WTC11 (cell line): ENCODE measurements around the gene IFFO2. TPM values are rescaled to one million over a fixed set of nuclear protein-coding genes. Genes with fewer than 3 reads are reported as not detected.

Experiments
- ATAC-seq: fragments of 200-7000 bp; cut with Tn5 transposase; 2 replicates; pipeline ENCODE4 v1.10.0; 2021; ENCODE audit warnings: mild to moderate bottlenecking, moderate library complexity
- CTCF ChIA-PET: fragments of 300-600 bp; sonication (Branson Sonifier 250); formaldehyde crosslinking; loops from one replicate; lab custom pipeline; 2021; ENCODE audit warnings: antibody characterized with exemption; lab: Charles Lee
- POLR2A ChIA-PET: fragments of 350-600 bp; sonication (Branson Sonifier 250); formaldehyde crosslinking; loops from one replicate; lab custom pipeline; 2021; ENCODE audit warnings: antibody characterized with exemption; lab: Charles Lee
- DNase-seq: peaks from one replicate; pipeline ENCODE4 v3.0.0; 2021; ENCODE audit warnings: low spot score
- H3K27ac Mint-ChIP-seq: 2 replicates; pipeline ENCODE4 v1.8.0; 2021; ENCODE audit warnings: mixed read lengths
- H3K27me3 Mint-ChIP-seq: 2 replicates; pipeline ENCODE4 v1.8.0; 2021; ENCODE audit warnings: low read depth, mild to moderate bottlenecking, moderate library complexity, mixed read lengths
- H3K36me3 Mint-ChIP-seq: 2 replicates; pipeline ENCODE4 v1.8.0; 2021; ENCODE audit warnings: mixed read lengths
- H3K4me1 Mint-ChIP-seq: 2 replicates; pipeline ENCODE4 v1.8.0; 2022; ENCODE audit warnings: mixed read lengths
- H3K4me3 Mint-ChIP-seq: 2 replicates; pipeline ENCODE4 v1.8.0; 2021; ENCODE audit warnings: mild to moderate bottlenecking, moderate library complexity, mixed read lengths
- H3K9me3 Mint-ChIP-seq: 2 replicates; pipeline ENCODE4 v1.8.0; 2021; ENCODE audit warnings: mixed read lengths
- AFF4 ChIP-seq: sonication (generic); formaldehyde crosslinking; IDR thresholded peaks from 2 replicates; pipeline ENCODE4 v1.8.1; 2023; ENCODE audit warnings: mild to moderate bottlenecking, missing genetic modification reagents, borderline replicate concordance
- ARID4B ChIP-seq: sonication (generic); formaldehyde crosslinking; IDR thresholded peaks from 2 replicates; pipeline ENCODE4 v1.8.0; 2023; ENCODE audit warnings: missing genetic modification reagents, mild to moderate bottlenecking, borderline replicate concordance
- ATF2 ChIP-seq: sonication (generic); formaldehyde crosslinking; IDR thresholded peaks from 2 replicates; pipeline ENCODE4 v1.8.1; 2022; ENCODE audit warnings: low read depth, missing genetic modification reagents, borderline replicate concordance
- CTCF ChIP-seq: fragments of 200-600 bp; IDR thresholded peaks from 2 replicates; pipeline ENCODE4 v1.8.0; 2022; ENCODE audit warnings: antibody characterized with exemption
- GABPB1 ChIP-seq: sonication (generic); formaldehyde crosslinking; IDR thresholded peaks from 2 replicates; pipeline ENCODE4 v1.8.1; 2023; ENCODE audit warnings: mild to moderate bottlenecking, missing genetic modification reagents
- GTF2I ChIP-seq: fragments of 250-450 bp; sonication (Bioruptor Pico); conservative IDR thresholded peaks from 2 replicates; pipeline ENCODE4 v1.4.0; 2021; ENCODE audit warnings: mild to moderate bottlenecking
- MYBL2 ChIP-seq: sonication (generic); formaldehyde crosslinking; IDR thresholded peaks from 2 replicates; pipeline ENCODE4 v1.8.1; 2023; ENCODE audit warnings: mild to moderate bottlenecking, moderate library complexity, missing genetic modification reagents
- NR3C1 ChIP-seq: sonication (generic); formaldehyde crosslinking; conservative IDR thresholded peaks from 2 replicates; pipeline ENCODE4 v1.8.1; 2023; ENCODE audit warnings: low read depth, mild to moderate bottlenecking, missing genetic modification reagents
- SMAD3 ChIP-seq: sonication (generic); formaldehyde crosslinking; IDR thresholded peaks from 2 replicates; pipeline ENCODE4 v1.8.0; 2022; ENCODE audit warnings: missing genetic modification reagents, mild to moderate bottlenecking, borderline replicate concordance
- SMAD4 ChIP-seq: sonication (generic); formaldehyde crosslinking; IDR thresholded peaks from 2 replicates; pipeline ENCODE4 v1.8.0; 2022; ENCODE audit warnings: mild to moderate bottlenecking, missing genetic modification reagents
- TCF7 ChIP-seq: sonication (generic); formaldehyde crosslinking; IDR thresholded peaks from 2 replicates; pipeline ENCODE4 v1.8.0; 2022; ENCODE audit warnings: mild to moderate bottlenecking, low read depth, missing genetic modification reagents, moderate library complexity
- ZBTB21 ChIP-seq: sonication (generic); formaldehyde crosslinking; IDR thresholded peaks from 2 replicates; pipeline ENCODE4 v1.8.1; 2023; ENCODE audit warnings: mild to moderate bottlenecking, missing genetic modification reagents, borderline replicate concordance
- ZNF121 ChIP-seq: sonication (generic); formaldehyde crosslinking; IDR thresholded peaks from 2 replicates; pipeline ENCODE4 v1.8.0; 2023; ENCODE audit warnings: missing genetic modification reagents
- ZNF219 ChIP-seq: sonication (generic); formaldehyde crosslinking; IDR thresholded peaks from 2 replicates; pipeline ENCODE4 v1.8.0; 2023; ENCODE audit warnings: missing genetic modification reagents, mild to moderate bottlenecking, borderline replicate concordance
- ZNF232 ChIP-seq: sonication (generic); formaldehyde crosslinking; IDR thresholded peaks from 2 replicates; pipeline ENCODE4 v1.8.0; 2022; ENCODE audit warnings: mild to moderate bottlenecking, missing genetic modification reagents
- ZNF671 ChIP-seq: fragments of 250-450 bp; sonication (Bioruptor Pico); IDR thresholded peaks from 2 replicates; pipeline ENCODE4 v1.8.0; 2021; ENCODE audit warnings: mild to moderate bottlenecking
- total RNA-seq: library from RNA; stranded (reverse); gene quantifications from 3 replicates; pipeline ENCODE4 v1.2.3, GENCODE V29; 2021
- TF ChIP-seq, protein P1 (sequence below): fragments of 250-450 bp; sonication (Bioruptor Pico); IDR thresholded peaks from 2 replicates; pipeline ENCODE4 v1.8.0; 2021; ENCODE audit warnings: mild to moderate bottlenecking

The IFFO2 gene
- total RNA-seq, 1 experiment from 2014 or later: 8.1 TPM

GRCh38 chr1:18875796-18876128 lies 80.7 kb downstream of the IFFO2 start:
- H3K27ac Mint-ChIP-seq: no peak overlapping the region
- no peak for TF ChIP-seq ATF2 (CRISPR knock-in tag)
- ChIA-PET CTCF (interaction anchor here (0.6 to 3.6 kb wide), 50 partner anchors 9 to 609 kb away, joined by 3 to 39 read pairs (median 4); partner anchors contain the start of genes ALDH4A1 and CAPZB), POLR2A (no interaction called here)
- no peaks in the 10 kb centered on the region; the same call in 1 of the 2 replicates for H3K4me1 Mint-ChIP-seq
- H3K27me3 Mint-ChIP-seq: no peaks in the 10 kb centered on the region
- DNase-seq: no peak
- H3K36me3 Mint-ChIP-seq: no peaks in the 10 kb centered on the region
- no peak for ATAC-seq
- H3K4me3 Mint-ChIP-seq: no peak overlapping the region
- no peaks in the 10 kb centered on the region for H3K9me3 Mint-ChIP-seq

- Mint-ChIP-seq H3K27me3 (no peaks in the 10 kb centered on the region), H3K27ac (no peak overlapping the region), H3K4me3 (no peak overlapping the region), H3K9me3 (no peaks in the 10 kb centered on the region), H3K36me3 (no peaks in the 10 kb centered on the region), H3K4me1 (no peaks in the 10 kb centered on the region; the same call in 1 of the 2 replicates)
- ChIA-PET CTCF (interaction anchor here (0.6 to 3.6 kb wide), 51 partner anchors 9 to 610 kb away, joined by 3 to 39 read pairs (median 4); partner anchors contain the start of genes ALDH4A1 and CAPZB), POLR2A (no interaction called here)
- peak; percentile 89 for ATAC-seq
- DNase-seq: peak; percentile 95
- TF ChIP-seq CTCF (peak; percentile 93), ZNF219 (CRISPR knock-in tag) (no peak)
Observed at GRCh38 chr1:18875107-18875795, 81.2 kb downstream of the IFFO2 start.

GRCh38 chr1:18874600-18874999 lies 81.9 kb downstream of the IFFO2 start:
- H3K27me3 Mint-ChIP-seq: no peaks in the 10 kb centered on the region
- H3K4me3 Mint-ChIP-seq: no peak overlapping the region
- no peaks in the 10 kb centered on the region for H3K9me3 Mint-ChIP-seq
- no peaks in the 10 kb centered on the region for H3K36me3 Mint-ChIP-seq
- ChIA-PET POLR2A (no interaction called here), CTCF (interaction anchor here (0.7 to 3.6 kb wide), 22 partner anchors 10 to 291 kb away, joined by 3 to 39 read pairs (median 4); no protein-coding TSS in a partner anchor)
- TF ChIP-seq, protein P1, sequence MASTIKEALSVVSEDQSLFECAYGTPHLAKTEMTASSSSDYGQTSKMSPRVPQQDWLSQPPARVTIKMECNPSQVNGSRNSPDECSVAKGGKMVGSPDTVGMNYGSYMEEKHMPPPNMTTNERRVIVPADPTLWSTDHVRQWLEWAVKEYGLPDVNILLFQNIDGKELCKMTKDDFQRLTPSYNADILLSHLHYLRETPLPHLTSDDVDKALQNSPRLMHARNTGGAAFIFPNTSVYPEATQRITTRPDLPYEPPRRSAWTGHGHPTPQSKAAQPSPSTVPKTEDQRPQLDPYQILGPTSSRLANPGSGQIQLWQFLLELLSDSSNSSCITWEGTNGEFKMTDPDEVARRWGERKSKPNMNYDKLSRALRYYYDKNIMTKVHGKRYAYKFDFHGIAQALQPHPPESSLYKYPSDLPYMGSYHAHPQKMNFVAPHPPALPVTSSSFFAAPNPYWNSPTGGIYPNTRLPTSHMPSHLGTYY (CRISPR knock-in tag): no peak
- no peak for TF ChIP-seq ZBTB21
- TF ChIP-seq MYBL2 (CRISPR knock-in tag): no peak
- TF ChIP-seq ZNF121 (CRISPR knock-in tag): no peak
- no peak for TF ChIP-seq NR3C1 (CRISPR knock-in tag)
- TF ChIP-seq ARID4B: no peak
- TF ChIP-seq ZNF232: no peak
- no peak for TF ChIP-seq TCF7 (CRISPR knock-in tag)
- TF ChIP-seq AFF4 (CRISPR knock-in tag): no peak
- TF ChIP-seq ZNF671 (CRISPR knock-in tag): no peak
- TF ChIP-seq GTF2I (CRISPR knock-in tag): no peak
- no peak for TF ChIP-seq GABPB1 (CRISPR knock-in tag)
- no peak for TF ChIP-seq SMAD3 (CRISPR knock-in tag)
- no peak for TF ChIP-seq SMAD4 (CRISPR knock-in tag)
- no peak overlapping the region for H3K27ac Mint-ChIP-seq
- DNase-seq: no peak
- no peak for ATAC-seq
- H3K4me1 Mint-ChIP-seq: no peaks in the 10 kb centered on the region
